AG09319 (cell line): Measurements from ENCODE around the gene C2orf42.
"Not testable (repeated sequence)": the region's sequence is repeated elsewhere in the genome, so short reads cannot be mapped to it uniquely, and the experiment has no call there.

Source experiments
- DNase-seq: peaks from one replicate; pipeline ENCODE4 v3.0.0-alpha.2; 2010; ENCODE audit warnings: low read depth; ENCODE audit errors: extremely low read depth
- CTCF ChIP-seq: IDR thresholded peaks from 2 replicates; pipeline ENCODE4 v1.5.1; 2011; ENCODE audit warnings: low read depth, mild to moderate bottlenecking, inconsistent platforms, low read length, moderate library complexity

The C2orf42 gene

GRCh38 chr2:70199320-70199864, 8.6 kb upstream of the C2orf42 start:
- no peak for TF ChIP-seq CTCF
- DNase-seq: no peak

GRCh38 chr2:70192516-70192915, 1.7 kb upstream of the C2orf42 start:
- TF ChIP-seq CTCF: no peak
- no peak for DNase-seq

GRCh38 chr2:70191244-70191735, 471 bp upstream of the C2orf42 start:
- TF ChIP-seq CTCF: no peak
- no peak for DNase-seq

- DNase-seq: no peak
Observed at GRCh38 chr2:70188460-70188859, 2.4 kb downstream of the C2orf42 start.

GRCh38 chr2:70187170-70187569, 3.6 kb downstream of the C2orf42 start:
- DNase-seq: not testable (repeated sequence)

More at GRCh38 chr2:70188460-70188859, 2.4 kb downstream of the C2orf42 start:
- no peak for TF ChIP-seq CTCF

- no peak for DNase-seq
- TF ChIP-seq CTCF: no peak
Observed at GRCh38 chr2:70182689-70183088, 8.1 kb downstream of the C2orf42 start.

GRCh38 chr2:70181363-70181956, 9.4 kb downstream of the C2orf42 start:
- no peak for TF ChIP-seq CTCF
- no peak for DNase-seq

GRCh38 chr2:70173520-70173919, 17.3 kb downstream of the C2orf42 start:
- TF ChIP-seq CTCF: no peak
- no peak for DNase-seq

- not testable (repeated sequence) for DNase-seq
Observed at GRCh38 chr2:70169654-70170245, 21.1 kb downstream of the C2orf42 start.
